OCI-LY7 (cell line): ENCODE measurements around the gene NELFCD. TPM values are rescaled to one million over a fixed set of nuclear protein-coding genes. Genes with fewer than 3 reads are reported as not detected.

Source experiments
- BruUV-seq: library from RNA; stranded (reverse); fragments of 400-500 nt; replicated peaks from 2 replicates; lab custom pipeline; 2021; lab: Mats Ljungman, UMichigan
- CTCF ChIA-PET: fragments of 300-600 bp; sonication (Branson Sonifier 250); formaldehyde crosslinking; loops from one replicate; lab custom pipeline; 2022; ENCODE audit warnings: antibody characterized with exemption; ENCODE audit not compliant: unreplicated experiment; lab: Charles Lee
- POLR2A ChIA-PET: fragments of 300-600 bp; sonication (Branson Sonifier 250); formaldehyde crosslinking; loops from one replicate; lab custom pipeline; 2022; ENCODE audit warnings: antibody characterized with exemption; lab: Charles Lee
- DNase-seq: peaks from one replicate; pipeline ENCODE4 v3.0.0-alpha.2; 2015; ENCODE audit warnings: low spot score
- H2AFZ ChIP-seq: fragments of 200-600 bp; sonication (generic), shearing (Covaris generic); 2 replicates; pipeline ENCODE4 v1.6.1; 2014; ENCODE audit warnings: mild to moderate bottlenecking, antibody characterized with exemption, low read length, moderate library complexity
- H3K27ac ChIP-seq: fragments of 200-600 bp; sonication (generic); 2 replicates; pipeline ENCODE4 v1.5.1; 2014; ENCODE audit warnings: mixed run types, low read depth, mild to moderate bottlenecking, moderate library complexity, low read length, inconsistent platforms; ENCODE audit not compliant: poor library complexity, severe bottlenecking
- H3K36me3 ChIP-seq: fragments of 200-600 bp; sonication (generic); 2 replicates; pipeline ENCODE4 v1.6.1; 2014; ENCODE audit warnings: mild to moderate bottlenecking, antibody characterized with exemption, low read length, moderate library complexity, mixed read lengths; ENCODE audit not compliant: insufficient read depth
- H3K4me1 ChIP-seq: fragments of 200-600 bp; sonication (generic); 2 replicates; pipeline ENCODE4 v1.5.1; 2014; ENCODE audit warnings: mild to moderate bottlenecking, low read length; ENCODE audit not compliant: insufficient read depth, poor library complexity, severe bottlenecking
- H3K4me2 ChIP-seq: fragments of 200-600 bp; sonication (generic); 2 replicates; pipeline ENCODE4 v1.6.1; 2014; ENCODE audit warnings: mild to moderate bottlenecking, low read length
- H3K4me3 ChIP-seq: fragments of 200-600 bp; sonication (generic); 2 replicates; pipeline ENCODE4 v1.5.1; 2014; ENCODE audit warnings: mild to moderate bottlenecking, low read depth, low read length; ENCODE audit not compliant: poor library complexity, severe bottlenecking
- H3K79me2 ChIP-seq: fragments of 200-600 bp; sonication (generic); 2 replicates; pipeline ENCODE4 v1.6.1; 2016; ENCODE audit warnings: low read depth, mild to moderate bottlenecking, low read length, moderate library complexity, mixed read lengths; ENCODE audit not compliant: insufficient read depth
- H3K9me2 ChIP-seq: fragments of 200-600 bp; sonication (generic); 2 replicates; pipeline ENCODE4 v1.6.1; 2016; ENCODE audit warnings: mild to moderate bottlenecking, low read length, mixed read lengths; ENCODE audit not compliant: insufficient read depth
- H3K9me3 ChIP-seq: fragments of 200-600 bp; sonication (generic); 2 replicates; pipeline ENCODE4 v1.6.1; 2014; ENCODE audit warnings: mild to moderate bottlenecking, mixed run types, low read length, mixed read lengths
- H4K20me1 ChIP-seq: fragments of 200-600 bp; sonication (generic); 2 replicates; pipeline ENCODE4 v1.6.1; 2014; ENCODE audit warnings: mild to moderate bottlenecking, antibody characterized with exemption, low read length, moderate library complexity, mixed read lengths; ENCODE audit not compliant: insufficient read depth
- CTCF ChIP-seq: fragments of 200-600 bp; sonication (generic); conservative IDR thresholded peaks from 2 replicates; pipeline ENCODE4 v1.5.1; 2014; ENCODE audit warnings: mild to moderate bottlenecking, antibody characterized with exemption, low read length, moderate library complexity, mixed read lengths
- EZH2phosphoT487 ChIP-seq: fragments of 200-600 bp; sonication (generic); IDR thresholded peaks from 2 replicates; pipeline ENCODE4 v1.6.1; 2018; ENCODE audit warnings: low read depth, borderline replicate concordance, mild to moderate bottlenecking, mixed run types, antibody characterized with exemption, low read length, moderate library complexity, mixed read lengths
- intact Hi-C: fragments of 100-400 bp; cut with micrococcal nuclease; formaldehyde crosslinking; loops from one replicate; pipeline ENCODE4 v1.10.0; 2022; ENCODE audit not compliant: unreplicated experiment
- total RNA-seq, 2 experiments: library from RNA; depleted of rRNA in 1 of 2; stranded (reverse); fragments of >200 nt in 1 of 2; shearing (Covaris generic) in 1 of 2; gene quantifications; 2 replicates each; pipeline ENCODE4 v1.2.3, GENCODE V29; 2014 to 2022

NELFCD gene
- total RNA-seq, 2 experiments from 2014 or later: 90.7 to 143 TPM

GRCh38 chr20:59043698-59044097 lies 62.6 kb downstream of the NELFCD start:
- Histone ChIP-seq H2AFZ (peak overlapping the region; percentile 89), H3K27ac (peak overlapping the region; percentile 77), H3K4me2 (peak overlapping the region; percentile 98), H3K79me2 (peaks cover 39% of the 10 kb centered on the region), H3K9me2 (no peaks in the 10 kb centered on the region), H3K4me1 (peaks cover 53% of the 10 kb centered on the region), H4K20me1 (peaks cover 21% of the 10 kb centered on the region; the same call in 1 of the 2 replicates), H3K9me3 (no peaks in the 10 kb centered on the region), H3K4me3 (peak overlapping the region; percentile 86), H3K36me3 (peaks cover 26% of the 10 kb centered on the region)
- TF ChIP-seq CTCF: no peak
- no peak for TF ChIP-seq EZH2phosphoT487
- intact Hi-C loops: loop anchor here (2.0 to 10.0 kb wide), 5 partner anchors 39 to 389 kb away; partner anchors contain the start of genes NELFCD and STX16
- POLR2A ChIA-PET: interaction anchor here (0.5 to 4.1 kb wide), 17 partner anchors 11 to 167 kb away, joined by 3 to 32 read pairs (median 5); partner anchors contain the start of gene ATP5F1E
- BruUV-seq: no TSS peak
- peak; percentile 31 for DNase-seq
- CTCF ChIA-PET: interaction anchor here (1.0 kb wide), 1 partner anchor 27 kb away, joined by 4 read pairs; no protein-coding TSS in a partner anchor

GRCh38 chr20:59044295-59044694 lies 63.2 kb downstream of the NELFCD start:
- CTCF ChIA-PET: no interaction called here
- peaks cover 21% of the 10 kb centered on the region for H3K36me3 ChIP-seq
- TF ChIP-seq CTCF: no peak
- no peak for TF ChIP-seq EZH2phosphoT487
- H3K4me2 ChIP-seq: peak overlapping the region; percentile 98
- peaks cover 33% of the 10 kb centered on the region for H3K79me2 ChIP-seq
- H3K9me2 ChIP-seq: no peaks in the 10 kb centered on the region
- BruUV-seq: no TSS peak
- POLR2A ChIA-PET: interaction anchor here (1.2 to 4.1 kb wide), 7 partner anchors 11 to 153 kb away, joined by 4 to 32 read pairs (median 5); partner anchors contain the start of gene ATP5F1E
- H2AFZ ChIP-seq: peak overlapping the region; percentile 89
- H4K20me1 ChIP-seq: peaks cover 20% of the 10 kb centered on the region; the same call in 1 of the 2 replicates
- H3K4me3 ChIP-seq: peak overlapping the region; percentile 86
- peak; percentile 43 for DNase-seq
- H3K9me3 ChIP-seq: no peaks in the 10 kb centered on the region
- H3K4me1 ChIP-seq: peaks cover 47% of the 10 kb centered on the region
- H3K27ac ChIP-seq: peak overlapping the region; percentile 77
- intact Hi-C loops: loop anchor here (5.0 to 10.0 kb wide), 3 partner anchors 62 to 389 kb away; partner anchors contain the start of genes NELFCD and STX16

Other genes with a start within 250 kb of the NELFCD start
- 6.5 and 7.7 TPM in 2 replicates for gene GNAS-AS1, start 130.4 kb upstream of the NELFCD start, total RNA-seq (2014; rRNA removed; shearing (Covaris generic))
- 11.6 and 11.7 TPM in 2 replicates for gene GNAS-AS1, start 130.4 kb upstream of the NELFCD start, total RNA-seq (2022)
- gene GNAS, start 128.5 kb upstream of the NELFCD start, total RNA-seq (2014; rRNA removed; shearing (Covaris generic)): 546 and 638 TPM in 2 replicates
- gene GNAS, start 128.5 kb upstream of the NELFCD start, total RNA-seq (2022): 913 and 950 TPM in 2 replicates
- gene CTSZ, start 26.0 kb downstream of the NELFCD start, total RNA-seq (2014; rRNA removed; shearing (Covaris generic)): 47.2 and 50.5 TPM in 2 replicates
- 81.5 and 114 TPM in 2 replicates for gene CTSZ, start 26.0 kb downstream of the NELFCD start, total RNA-seq (2022)
- not detected in 2 replicates for gene TUBB1, start 38.2 kb downstream of the NELFCD start, total RNA-seq (2014; rRNA removed; shearing (Covaris generic))
- gene TUBB1, start 38.2 kb downstream of the NELFCD start, total RNA-seq (2022): 0.11 and 0.13 TPM in 2 replicates
- 36.7 and 42.4 TPM in 2 replicates for gene ATP5F1E, start 51.1 kb downstream of the NELFCD start, total RNA-seq (2014; rRNA removed; shearing (Covaris generic))
- gene ATP5F1E, start 51.1 kb downstream of the NELFCD start, total RNA-seq (2022): 65.4 and 67.2 TPM in 2 replicates
- gene PRELID3B, start 61.5 kb downstream of the NELFCD start, total RNA-seq (2014; rRNA removed; shearing (Covaris generic)): 77.2 and 99.4 TPM in 2 replicates
- gene PRELID3B, start 61.5 kb downstream of the NELFCD start, total RNA-seq (2022): 119 and 122 TPM in 2 replicates
- gene ZNF831, start 182.6 kb downstream of the NELFCD start, total RNA-seq (2014; rRNA removed; shearing (Covaris generic)): 5.9 TPM in 2 replicates
- 6.3 and 7.3 TPM in 2 replicates for gene ZNF831, start 182.6 kb downstream of the NELFCD start, total RNA-seq (2022)